ENCODE data around the gene ADAP2.
"Not testable (repeated sequence)": the region's sequence is repeated elsewhere in the genome, so short reads cannot be mapped to it uniquely, and the experiment has no call there.

The ADAP2 gene

GRCh38 chr17:30950669-30951399, 29.1 kb downstream of the ADAP2 start:
- Histone ChIP-seq H3K4me1 (ENCODE audit: control insufficient read depth in 5 of 5, insufficient read depth in 5 of 5, low read length in 5 of 5) (peaks cover 4 to 47% (median 21%) of the 10 kb centered on the region in 5 donors), H3K9ac (ENCODE audit: low read length in 5 of 5) (no peak overlapping the region), H3K4me3 (ENCODE audit: low read depth in 1 of 5, low read length in 5 of 5) (no peak overlapping the region), H3K36me3 (ENCODE audit: control insufficient read depth in 5 of 5, insufficient read depth in 5 of 5, low read length in 5 of 5) (peaks cover 0 to 13% (median 2%) of the 10 kb centered on the region in 5 donors), H3K27me3 (ENCODE audit: control insufficient read depth in 5 of 5, insufficient read depth in 4 of 5, low read length in 5 of 5) (no peaks in the 10 kb centered on the region), H3K9me3 (ENCODE audit: control insufficient read depth in 5 of 5, low read length in 5 of 5) (no peaks in the 10 kb centered on the region), H3K27ac (ENCODE audit: low read depth, low read length) (no peak overlapping the region)

- H3K27ac ChIP-seq (ENCODE audit: low read depth, low read length), result no peak overlapping the region
- peaks cover 0 to 5% (median 0%) of the 10 kb centered on the region in 5 donors for H3K36me3 ChIP-seq (ENCODE audit: control insufficient read depth in 5 of 5, insufficient read depth in 5 of 5, low read length in 5 of 5)
- H3K4me1 ChIP-seq (ENCODE audit: control insufficient read depth in 5 of 5, insufficient read depth in 5 of 5, low read length in 5 of 5), result peaks cover 5 to 67% (median 41%) of the 10 kb centered on the region in 5 donors
- H3K9me3 ChIP-seq (ENCODE audit: control insufficient read depth in 5 of 5, low read length in 5 of 5), result no peaks in the 10 kb centered on the region
- no peaks in the 10 kb centered on the region for H3K27me3 ChIP-seq (ENCODE audit: control insufficient read depth in 5 of 5, insufficient read depth in 4 of 5, low read length in 5 of 5)
- H3K9ac ChIP-seq (ENCODE audit: low read length in 5 of 5), result no peak overlapping the region
- H3K4me3 ChIP-seq (ENCODE audit: low read depth in 1 of 5, low read length in 5 of 5), result no peak overlapping the region
Observed at GRCh38 chr17:30952638-30953393, 31.1 kb downstream of the ADAP2 start.

GRCh38 chr17:30954046-30954830, 32.5 kb downstream of the ADAP2 start:
- H3K4me3 ChIP-seq (ENCODE audit: low read depth in 1 of 5, low read length in 5 of 5), result peak overlapping the region in 4 of 5 donors; percentile 34 to 44 (median 40)
- H3K27ac ChIP-seq (ENCODE audit: low read depth, low read length), result peak overlapping the region; percentile 61
- no peaks in the 10 kb centered on the region for H3K36me3 ChIP-seq (ENCODE audit: control insufficient read depth in 5 of 5, insufficient read depth in 5 of 5, low read length in 5 of 5)
- peaks cover 5 to 81% (median 48%) of the 10 kb centered on the region in 5 donors for H3K4me1 ChIP-seq (ENCODE audit: control insufficient read depth in 5 of 5, insufficient read depth in 5 of 5, low read length in 5 of 5)
- H3K27me3 ChIP-seq (ENCODE audit: control insufficient read depth in 5 of 5, insufficient read depth in 4 of 5, low read length in 5 of 5), result no peaks in the 10 kb centered on the region
- H3K9ac ChIP-seq (ENCODE audit: low read length in 5 of 5), result no peak overlapping the region
- H3K9me3 ChIP-seq (ENCODE audit: control insufficient read depth in 5 of 5, low read length in 5 of 5), result no peaks in the 10 kb centered on the region

- H3K4me3 ChIP-seq (ENCODE audit: low read depth in 1 of 5, low read length in 5 of 5), result peak overlapping the region in 3 of 5 donors; percentile 24 to 41 (median 39)
- H3K36me3 ChIP-seq (ENCODE audit: control insufficient read depth in 5 of 5, insufficient read depth in 5 of 5, low read length in 5 of 5), result no peaks in the 10 kb centered on the region
- H3K9ac ChIP-seq (ENCODE audit: low read length in 5 of 5), result peak overlapping the region in 2 of 5 donors; percentile 34 to 46
- H3K27ac ChIP-seq (ENCODE audit: low read depth, low read length), result no peak overlapping the region
- H3K4me1 ChIP-seq (ENCODE audit: control insufficient read depth in 5 of 5, insufficient read depth in 5 of 5, low read length in 5 of 5), result peaks cover 2 to 73% (median 37%) of the 10 kb centered on the region in 5 donors
- no peaks in the 10 kb centered on the region for H3K27me3 ChIP-seq (ENCODE audit: control insufficient read depth in 5 of 5, insufficient read depth in 4 of 5, low read length in 5 of 5)
- no peaks in the 10 kb centered on the region for H3K9me3 ChIP-seq (ENCODE audit: control insufficient read depth in 5 of 5, low read length in 5 of 5)
Observed at GRCh38 chr17:30956764-30957374, 35.1 kb downstream of the ADAP2 start.

GRCh38 chr17:30957741-30958140, 36.0 kb downstream of the ADAP2 start:
- Histone ChIP-seq H3K27ac (ENCODE audit: low read depth, low read length) (no peak overlapping the region), H3K9me3 (ENCODE audit: control insufficient read depth in 5 of 5, low read length in 5 of 5) (no peaks in the 10 kb centered on the region)

GRCh38 chr17:30958187-30958586, 36.4 kb downstream of the ADAP2 start:
- Histone ChIP-seq H3K36me3 (ENCODE audit: control insufficient read depth in 5 of 5, insufficient read depth in 5 of 5, low read length in 5 of 5) (no peaks in the 10 kb centered on the region), H3K9me3 (ENCODE audit: control insufficient read depth in 5 of 5, low read length in 5 of 5) (no peaks in the 10 kb centered on the region), H3K4me3 (ENCODE audit: low read depth in 1 of 5, low read length in 5 of 5) (no peak overlapping the region), H3K4me1 (ENCODE audit: control insufficient read depth in 5 of 5, insufficient read depth in 5 of 5, low read length in 5 of 5) (peaks cover 2 to 67% (median 36%) of the 10 kb centered on the region in 5 donors), H3K27ac (ENCODE audit: low read depth, low read length) (peak overlapping the region; percentile 30), H3K27me3 (ENCODE audit: control insufficient read depth in 5 of 5, insufficient read depth in 4 of 5, low read length in 5 of 5) (no peaks in the 10 kb centered on the region), H3K9ac (ENCODE audit: low read length in 5 of 5) (no peak overlapping the region)

More at GRCh38 chr17:30957741-30958140, 36.0 kb downstream of the ADAP2 start:
- H3K36me3 ChIP-seq (ENCODE audit: control insufficient read depth in 5 of 5, insufficient read depth in 5 of 5, low read length in 5 of 5), result no peaks in the 10 kb centered on the region
- H3K4me3 ChIP-seq (ENCODE audit: low read depth in 1 of 5, low read length in 5 of 5), result peak overlapping the region in 1 of 5 donors; percentile 3
- H3K27me3 ChIP-seq (ENCODE audit: control insufficient read depth in 5 of 5, insufficient read depth in 4 of 5, low read length in 5 of 5), result no peaks in the 10 kb centered on the region
- H3K9ac ChIP-seq (ENCODE audit: low read length in 5 of 5), result peak overlapping the region in 1 of 5 donors; percentile 4
- H3K4me1 ChIP-seq (ENCODE audit: control insufficient read depth in 5 of 5, insufficient read depth in 5 of 5, low read length in 5 of 5), result peaks cover 2 to 72% (median 37%) of the 10 kb centered on the region in 5 donors

DNA sequence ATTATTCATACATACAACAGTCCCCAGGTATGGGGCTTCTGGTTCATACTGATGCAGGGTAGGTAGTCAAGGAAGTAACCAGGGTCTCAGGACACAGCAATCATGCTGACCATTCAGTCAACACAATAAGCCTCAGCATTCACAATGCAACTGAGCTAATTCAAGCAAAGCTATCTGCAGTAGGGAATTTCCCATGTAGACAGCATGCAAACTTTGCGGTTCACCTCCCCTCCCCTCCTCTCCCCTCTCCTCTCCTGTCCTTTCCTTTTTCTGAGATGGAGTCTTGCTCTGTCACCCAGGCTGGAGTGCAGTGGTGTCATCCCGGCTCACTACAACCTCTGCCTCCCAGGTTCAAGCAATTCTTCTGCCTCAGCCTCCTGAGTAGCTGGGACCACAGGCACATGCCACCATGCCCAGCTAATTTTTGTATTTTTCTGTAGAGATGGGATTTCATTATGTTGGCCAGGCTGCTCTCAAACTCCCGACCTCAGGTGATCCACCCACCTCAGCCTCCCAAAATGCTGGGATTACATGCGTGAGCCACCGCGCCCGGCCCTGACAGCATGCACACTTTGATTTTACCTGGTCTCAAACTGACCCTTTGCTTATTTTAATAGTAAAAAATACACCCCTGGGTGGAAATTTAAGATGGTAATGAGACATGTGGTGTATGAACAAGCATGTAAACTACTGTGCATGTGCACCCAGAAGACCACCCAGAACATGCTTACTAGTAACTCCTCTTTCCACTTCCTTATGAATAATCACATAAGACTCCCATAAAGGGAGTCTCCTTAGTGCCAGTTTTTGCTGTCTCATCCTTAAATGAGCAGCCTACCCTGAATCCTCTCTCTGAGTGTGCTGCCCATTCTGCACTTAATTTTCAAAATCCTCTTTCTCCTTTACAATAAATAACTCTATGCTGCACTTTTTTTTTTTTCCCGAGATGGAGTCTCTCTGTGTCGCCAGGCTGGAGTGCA, 39.8 kb downstream of the ADAP2 start:
- Histone ChIP-seq H3K36me3 (ENCODE audit: control insufficient read depth in 5 of 5, insufficient read depth in 5 of 5, low read length in 5 of 5) (peaks cover 0 to 2% (median 0%) of the 10 kb centered on the region in 5 donors), H3K9me3 (ENCODE audit: control insufficient read depth in 5 of 5, low read length in 5 of 5) (no peaks in the 10 kb centered on the region), H3K27me3 (ENCODE audit: control insufficient read depth in 5 of 5, insufficient read depth in 4 of 5, low read length in 5 of 5) (no peaks in the 10 kb centered on the region), H3K27ac (ENCODE audit: low read depth, low read length) (no peak overlapping the region), H3K4me3 (ENCODE audit: low read depth in 1 of 5, low read length in 5 of 5) (no peak overlapping the region), H3K9ac (ENCODE audit: low read length in 5 of 5) (no peak overlapping the region), H3K4me1 (ENCODE audit: control insufficient read depth in 5 of 5, insufficient read depth in 5 of 5, low read length in 5 of 5) (peaks cover 0 to 41% (median 22%) of the 10 kb centered on the region in 5 donors)

- not testable (repeated sequence) for H3K9ac ChIP-seq (ENCODE audit: low read length in 5 of 5); H3K9me3 ChIP-seq (ENCODE audit: control insufficient read depth in 5 of 5, low read length in 5 of 5); H3K4me3 ChIP-seq (ENCODE audit: low read depth in 1 of 5, low read length in 5 of 5); H3K27me3 ChIP-seq (ENCODE audit: control insufficient read depth in 5 of 5, insufficient read depth in 4 of 5, low read length in 5 of 5); H3K27ac ChIP-seq (ENCODE audit: low read depth, low read length); H3K36me3 ChIP-seq (ENCODE audit: control insufficient read depth in 5 of 5, insufficient read depth in 5 of 5, low read length in 5 of 5)
- H3K4me1 ChIP-seq (ENCODE audit: control insufficient read depth in 5 of 5, insufficient read depth in 5 of 5, low read length in 5 of 5), result peaks cover 0 to 12% (median 3%) of the 10 kb centered on the region in 5 donors
Observed at GRCh38 chr17:30964312-30964711, 42.6 kb downstream of the ADAP2 start.

GRCh38 chr17:30964876-30965275, 43.1 kb downstream of the ADAP2 start:
- no peaks in the 10 kb centered on the region for H3K27me3 ChIP-seq (ENCODE audit: control insufficient read depth in 5 of 5, insufficient read depth in 4 of 5, low read length in 5 of 5)
- H3K36me3 ChIP-seq (ENCODE audit: control insufficient read depth in 5 of 5, insufficient read depth in 5 of 5, low read length in 5 of 5), result peaks cover 0 to 2% (median 0%) of the 10 kb centered on the region in 5 donors
- no peak overlapping the region for H3K27ac ChIP-seq (ENCODE audit: low read depth, low read length)
- no peak overlapping the region for H3K4me3 ChIP-seq (ENCODE audit: low read depth in 1 of 5, low read length in 5 of 5)
- H3K9ac ChIP-seq (ENCODE audit: low read length in 5 of 5), result no peak overlapping the region
- peaks cover 0 to 9% (median 3%) of the 10 kb centered on the region in 5 donors for H3K4me1 ChIP-seq (ENCODE audit: control insufficient read depth in 5 of 5, insufficient read depth in 5 of 5, low read length in 5 of 5)
- no peaks in the 10 kb centered on the region for H3K9me3 ChIP-seq (ENCODE audit: control insufficient read depth in 5 of 5, low read length in 5 of 5)

Measured in subcutaneous abdominal adipose tissue (tissue), 5 donors.